ENCODE measurements around the gene SLC38A5.
"Not testable (repeated sequence)": the region's sequence is repeated elsewhere in the genome, so short reads cannot be mapped to it uniquely, and the experiment has no call there.

Gene SLC38A5

GRCh38 chrX:48468247-48468671 is 1.8 kb downstream of the SLC38A5 start:
- no peak for DNase-seq (ENCODE audit: low spot score)

- no peak for DNase-seq (ENCODE audit: low spot score)
These were observed 2.7 kb downstream of the SLC38A5 start for GRCh38 chrX:48467281-48467761.

DNA sequence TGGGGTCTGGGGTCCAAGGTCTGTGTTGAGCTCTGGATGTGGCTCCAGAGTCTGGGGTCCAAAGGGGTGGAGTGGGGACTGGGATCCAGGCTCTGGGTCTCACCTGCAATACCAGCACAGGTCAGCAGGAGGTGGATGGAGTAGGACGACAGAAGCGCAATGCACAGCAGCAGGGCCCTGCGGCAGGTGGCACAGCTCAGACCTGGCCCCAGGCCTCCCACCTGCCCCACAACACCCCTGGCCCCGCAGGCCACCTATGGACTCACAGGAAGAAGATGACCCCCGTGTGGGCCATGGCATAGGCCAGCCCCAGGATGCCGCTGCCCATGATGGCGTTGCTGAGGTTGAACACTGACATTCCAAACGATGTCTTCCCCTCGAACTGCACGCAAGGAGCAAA is 3.4 kb downstream of the SLC38A5 start:
- DNase-seq (ENCODE audit: low spot score) = no peak

DNA sequence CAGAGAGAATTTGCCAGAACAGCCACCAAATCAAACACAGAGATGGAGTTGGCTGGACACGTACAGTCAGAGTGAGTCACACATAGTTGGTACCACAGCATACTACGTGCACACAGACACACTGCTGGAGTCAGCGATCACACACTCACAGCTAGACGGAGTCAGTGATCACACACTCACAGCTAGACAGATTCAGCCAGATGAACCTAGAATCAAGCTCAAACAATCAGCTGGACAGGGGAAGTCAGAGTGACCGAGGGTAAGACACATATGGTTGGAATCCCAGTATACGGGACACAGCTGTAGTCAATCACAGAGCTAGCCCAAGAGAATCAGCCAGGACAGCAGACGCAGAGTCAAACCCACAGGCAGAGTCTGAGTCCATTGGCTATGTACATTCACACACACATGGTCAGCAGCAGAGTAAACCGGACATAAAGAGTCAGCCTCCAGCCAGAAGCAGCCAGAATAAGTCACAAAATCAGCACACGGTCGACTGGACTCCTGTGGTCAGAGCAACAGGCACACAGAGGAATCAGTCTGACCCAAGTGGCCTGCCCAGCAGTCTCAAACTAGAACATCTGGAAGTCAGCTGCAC is 4.6 kb downstream of the SLC38A5 start:
- DNase-seq (ENCODE audit: low spot score) = no peak

- DNase-seq (ENCODE audit: low spot score) = no peak
These were observed 8.2 kb downstream of the SLC38A5 start for GRCh38 chrX:48461830-48462229.

DNA sequence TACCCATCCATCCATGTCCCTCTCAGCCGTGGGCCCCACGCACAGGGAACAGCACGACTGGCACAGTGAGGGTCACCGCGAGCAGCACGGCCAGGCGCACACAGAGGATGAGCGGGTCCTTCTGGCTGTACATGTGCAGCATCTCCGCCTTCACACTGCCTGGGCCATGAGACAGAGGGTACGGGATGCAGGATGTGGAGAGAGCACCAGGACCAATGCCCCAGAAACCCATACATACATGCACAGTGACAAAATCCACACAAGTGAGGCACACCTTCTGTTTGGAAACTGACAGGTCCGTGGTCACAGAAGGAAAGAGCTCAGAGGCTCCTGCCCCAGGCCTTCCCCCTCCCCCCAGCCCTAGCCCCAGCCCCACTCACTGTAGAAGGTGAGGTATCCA is 9.5 kb downstream of the SLC38A5 start:
- DNase-seq (ENCODE audit: low spot score) = no peak

DNA sequence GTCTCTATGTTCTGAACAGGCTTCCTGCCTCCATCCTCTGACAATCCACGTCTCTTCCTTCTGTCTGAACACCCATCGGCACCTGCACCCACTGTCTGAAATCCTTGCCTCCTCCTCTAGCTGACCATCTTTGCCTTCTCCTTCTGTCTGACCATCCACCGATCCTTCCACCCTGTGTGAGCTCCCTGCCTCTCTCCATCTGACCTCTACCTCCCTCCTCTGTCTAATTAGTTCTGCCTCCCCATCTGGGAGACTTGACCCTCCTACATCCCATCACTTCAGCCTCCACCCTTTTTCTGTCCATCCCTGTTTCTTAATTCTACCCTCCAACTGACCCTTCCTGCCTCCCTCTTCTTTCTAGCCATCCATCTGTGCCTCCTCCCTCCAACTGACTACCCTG is 10.0 kb downstream of the SLC38A5 start:
- DNase-seq (ENCODE audit: low spot score) = no peak

DNA sequence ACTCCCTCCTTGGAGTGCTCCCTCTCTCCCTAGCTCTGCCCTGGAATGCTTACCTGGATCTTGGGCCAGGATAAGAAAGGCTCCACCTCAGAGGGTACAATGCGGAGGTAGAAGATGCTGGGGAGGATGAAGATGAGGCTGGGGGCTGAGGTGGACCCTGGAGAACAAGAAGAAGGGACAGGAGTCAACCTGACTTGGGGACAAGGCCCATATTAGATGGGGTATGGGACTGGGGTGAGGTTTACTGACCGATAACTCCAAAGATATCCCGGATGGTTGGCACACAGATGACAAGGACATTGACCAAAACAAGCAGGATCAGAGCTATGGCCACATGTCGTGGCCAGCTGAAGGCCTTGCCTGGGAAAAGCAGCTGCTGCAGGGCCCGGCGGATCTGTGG is 10.6 kb downstream of the SLC38A5 start:
- DNase-seq (ENCODE audit: low spot score) = no peak

- no peak for DNase-seq (ENCODE audit: low spot score)
These were observed 11.3 kb downstream of the SLC38A5 start for GRCh38 chrX:48458711-48459110.

GRCh38 chrX:48456628-48457331 is 13.3 kb downstream of the SLC38A5 start:
- no peak for DNase-seq (ENCODE audit: low spot score)

DNA sequence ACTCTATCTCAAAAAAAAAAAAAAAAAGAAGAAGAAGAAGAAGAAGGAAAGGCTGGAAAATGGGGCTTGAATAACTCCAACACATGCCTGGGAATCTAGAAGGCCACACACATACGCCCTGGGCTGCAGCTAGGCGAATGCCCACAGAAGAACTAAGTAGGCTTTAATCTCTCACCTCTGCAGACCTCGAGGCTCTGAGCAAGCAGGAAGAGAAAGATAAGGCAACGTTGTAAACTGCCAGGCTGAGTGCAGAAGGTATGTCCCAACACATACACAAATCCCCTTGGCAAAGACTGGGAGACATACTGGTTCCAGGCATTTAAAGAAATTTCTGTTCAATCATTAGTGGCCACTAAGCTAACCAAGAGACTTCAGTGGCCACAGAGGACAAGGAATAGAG is 18.4 kb downstream of the SLC38A5 start:
- DNase-seq (ENCODE audit: low spot score) = no peak

DNA sequence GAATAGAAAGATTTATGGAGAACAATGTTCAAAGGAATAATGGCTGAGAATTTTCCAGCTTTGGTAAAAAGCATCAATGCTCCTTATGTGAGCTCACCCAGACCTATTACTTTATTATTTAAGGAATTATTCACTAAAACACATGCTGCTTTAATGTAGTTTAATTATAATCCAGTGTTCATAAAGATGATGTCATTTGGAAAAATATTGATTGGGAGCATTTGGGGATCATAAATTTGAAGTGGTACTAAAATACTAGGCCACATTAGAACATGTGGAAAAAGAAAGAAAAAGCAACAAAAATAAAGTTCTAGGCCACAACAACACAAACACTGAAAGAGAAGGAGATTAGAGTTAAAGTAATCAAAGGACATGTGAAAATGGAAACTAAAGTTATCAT is 20.0 kb downstream of the SLC38A5 start:
- no peak for DNase-seq (ENCODE audit: low spot score)

DNA sequence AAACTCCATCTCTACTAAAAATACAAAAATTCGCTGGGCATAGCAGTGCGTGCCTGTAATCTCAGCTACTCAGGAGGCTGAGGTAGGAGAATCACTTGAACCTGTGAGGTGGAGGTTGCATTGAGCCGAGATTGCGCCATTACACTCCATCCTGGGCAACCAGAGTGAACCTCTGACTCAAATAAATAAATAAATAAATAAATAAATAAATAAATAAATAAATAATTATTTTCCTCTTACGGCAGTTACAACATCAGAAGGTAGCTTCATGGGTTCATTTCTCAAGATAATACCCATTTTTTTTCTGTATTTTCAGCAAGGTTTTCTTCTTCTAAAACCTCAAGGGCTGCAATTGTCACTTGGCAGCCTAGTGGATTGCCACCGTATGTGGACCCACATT is 22.9 kb downstream of the SLC38A5 start:
- not testable (repeated sequence) for DNase-seq (ENCODE audit: low spot score)

DNA sequence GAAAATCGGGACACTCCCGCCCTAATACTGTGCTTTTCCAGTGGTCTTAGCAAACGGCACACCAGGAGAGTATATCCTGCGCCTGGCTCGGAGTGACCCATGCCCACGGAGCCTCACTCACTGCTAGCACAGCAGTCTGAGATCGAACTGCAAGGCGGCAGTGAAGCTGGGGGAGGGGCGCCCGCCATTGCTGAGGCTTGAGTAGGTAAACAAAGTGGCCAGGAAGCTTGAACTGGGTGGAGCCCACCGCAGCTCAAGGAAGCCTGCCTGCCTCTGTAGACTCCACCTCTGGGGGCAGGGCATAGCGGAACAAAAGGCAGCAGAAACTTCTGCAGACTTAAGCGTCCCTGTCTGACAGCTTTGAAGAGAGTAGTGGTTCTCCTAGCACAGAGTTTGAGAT is 36.3 kb downstream of the SLC38A5 start:
- DNase-seq (ENCODE audit: low spot score) = not testable (repeated sequence)

DNA sequence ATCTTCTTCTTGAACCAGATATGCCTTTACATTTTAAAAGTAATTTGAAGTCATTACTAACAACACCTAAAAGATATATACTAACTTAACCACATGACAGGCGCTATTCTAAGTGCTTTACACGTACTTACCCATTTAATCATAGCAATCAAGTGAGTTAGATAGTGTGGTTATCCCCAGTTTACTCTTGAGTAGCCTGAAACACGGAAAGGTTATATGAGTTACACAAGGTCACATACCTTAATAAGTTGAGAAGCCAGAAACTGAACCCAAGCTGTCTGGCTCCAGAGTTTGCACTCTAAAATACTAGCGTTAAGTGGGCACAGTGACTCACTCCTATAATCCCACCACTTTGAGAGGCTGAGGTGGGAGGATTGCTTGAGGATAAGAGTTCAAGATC is 39.9 kb downstream of the SLC38A5 start:
- DNase-seq (ENCODE audit: low spot score) = not testable (repeated sequence)

GRCh38 chrX:48429606-48430005 is 40.5 kb downstream of the SLC38A5 start:
- DNase-seq (ENCODE audit: low spot score) = not testable (repeated sequence)

DNA sequence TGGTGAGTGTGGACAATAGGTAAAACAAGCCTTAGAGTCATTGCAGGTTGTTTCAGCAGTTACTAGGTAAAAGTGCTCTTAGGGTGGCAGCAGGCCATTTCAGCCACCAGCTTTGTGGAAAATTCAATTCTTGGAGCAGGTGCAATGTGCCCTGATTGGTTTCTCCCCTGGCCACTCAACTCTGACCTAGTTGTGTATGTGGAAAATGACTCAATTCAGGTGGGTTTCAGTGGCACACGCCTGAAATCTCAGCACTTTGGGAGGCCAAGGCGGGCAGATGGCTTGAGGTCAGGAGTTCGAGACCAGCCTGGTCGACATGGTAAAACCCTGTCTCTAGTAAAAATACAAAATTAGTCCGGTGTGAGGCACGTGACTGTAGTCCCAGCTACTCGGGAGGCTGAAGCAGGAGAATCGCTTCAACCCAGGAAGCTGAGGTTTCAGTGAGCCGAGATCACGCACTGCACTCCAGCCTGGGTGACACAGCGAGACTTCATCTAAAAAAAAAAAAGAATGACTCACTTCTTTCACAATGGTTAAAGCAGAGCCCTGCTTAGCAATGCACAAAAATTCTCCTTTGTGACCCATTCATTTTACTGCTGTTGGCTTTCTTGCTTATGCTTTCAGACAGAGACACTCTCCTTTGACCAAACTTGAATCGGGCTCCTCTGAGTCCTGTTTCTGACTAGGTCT is 42.9 kb downstream of the SLC38A5 start:
- DNase-seq (ENCODE audit: low spot score) = not testable (repeated sequence)

DNA sequence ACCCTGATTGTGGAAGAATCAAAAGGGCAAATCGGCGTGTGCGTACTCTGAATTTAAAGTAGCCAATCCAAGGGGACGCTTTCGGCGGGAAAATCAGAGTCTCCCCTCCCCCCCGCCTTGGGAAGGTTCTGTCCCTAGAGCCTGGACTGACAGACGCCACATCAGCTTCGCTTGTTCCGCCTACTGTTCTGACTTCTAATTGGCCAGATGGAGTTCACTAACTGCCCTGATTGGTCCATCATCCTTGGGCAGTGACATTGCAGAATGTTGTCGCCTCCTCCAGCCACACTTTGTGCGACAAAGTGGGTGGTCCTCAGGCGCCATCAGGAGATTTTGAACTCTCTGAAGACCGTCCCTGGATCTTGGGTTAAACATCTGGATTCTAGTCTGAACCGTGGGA is 58.2 kb downstream of the SLC38A5 start, which contains the start of gene SSX4B:
Gene SSX4B (minus strand): TSS at position 101 of the 400 bp plus-strand sequence. CDS start 588 bp downstream, outside the sequence.
- not testable (repeated sequence) for DNase-seq (ENCODE audit: low spot score)

Data from SW480 (cell line).